H9 (cell line): Measurements from ENCODE around the gene ACVR1C. TPM values are rescaled to one million over a fixed set of nuclear protein-coding genes. Genes with fewer than 3 reads are reported as not detected.

Experiments used
- DNase-seq: peaks from one replicate; pipeline ENCODE4 v3.0.0-alpha.2; 2017
- H2AFZ ChIP-seq: one replicate; pipeline ENCODE4 v1.6.1; 2013; ENCODE audit warnings: mild to moderate bottlenecking, low read length, control low read depth, moderate library complexity
- H2AK5ac ChIP-seq: 2 replicates; pipeline ENCODE4 v1.6.1; 2013; ENCODE audit warnings: low read length, control low read depth, mixed read lengths; ENCODE audit not compliant: insufficient read length
- H2BK120ac ChIP-seq: one replicate; pipeline ENCODE4 v1.6.1; 2013; ENCODE audit warnings: low read depth, mild to moderate bottlenecking, low read length, control low read depth, inconsistent platforms; ENCODE audit not compliant: poor library complexity, severe bottlenecking
- H2BK12ac ChIP-seq: 2 replicates; pipeline ENCODE4 v1.6.1; 2013; ENCODE audit warnings: low read length, control low read depth, mixed read lengths, low read depth; ENCODE audit not compliant: insufficient read length
- H2BK15ac ChIP-seq: 2 replicates; pipeline ENCODE4 v1.6.1; 2013; ENCODE audit warnings: low read depth, low read length, control low read depth
- H2BK20ac ChIP-seq: one replicate; pipeline ENCODE4 v1.6.1; 2013; ENCODE audit warnings: low read depth, mild to moderate bottlenecking, low read length, control low read depth, inconsistent platforms; ENCODE audit not compliant: poor library complexity, severe bottlenecking
- H2BK5ac ChIP-seq: 2 replicates; pipeline ENCODE4 v1.6.1; 2013; ENCODE audit warnings: low read length, control low read depth, mixed read lengths; ENCODE audit not compliant: insufficient read length
- H3K14ac ChIP-seq: 2 replicates; pipeline ENCODE4 v1.6.1; 2013; ENCODE audit warnings: low read length, control low read depth; ENCODE audit not compliant: insufficient read depth
- H3K18ac ChIP-seq: 2 replicates; pipeline ENCODE4 v1.6.1; 2013; ENCODE audit warnings: low read depth, mild to moderate bottlenecking, mixed read lengths, low read length, control low read depth; ENCODE audit not compliant: insufficient read length
- H3K23ac ChIP-seq: 2 replicates; pipeline ENCODE4 v1.6.1; 2013; ENCODE audit warnings: low read length, control low read depth, mixed read lengths, low read depth; ENCODE audit not compliant: insufficient read length
- H3K23me2 ChIP-seq: 2 replicates; pipeline ENCODE4 v1.6.1; 2013; ENCODE audit warnings: low read depth, mild to moderate bottlenecking, mixed read lengths, low read length, control low read depth; ENCODE audit not compliant: insufficient read length, poor library complexity, severe bottlenecking
- H3K27ac ChIP-seq: 2 replicates; pipeline ENCODE4 v1.5.1; 2013; ENCODE audit warnings: low read length, control low read depth, mixed read lengths, low read depth; ENCODE audit not compliant: insufficient read length
- H3K27me3 ChIP-seq: 2 replicates; pipeline ENCODE4 v1.6.1; 2013; ENCODE audit warnings: low read length, control low read depth, inconsistent platforms; ENCODE audit not compliant: insufficient read depth
- H3K4ac ChIP-seq: 2 replicates; pipeline ENCODE4 v1.6.1; 2013; ENCODE audit warnings: low read depth, mild to moderate bottlenecking, control low read depth, inconsistent platforms, low read length, moderate library complexity
- H3K4me1 ChIP-seq: 2 replicates; pipeline ENCODE4 v1.6.1; 2013; ENCODE audit warnings: low read length, control low read depth, inconsistent platforms; ENCODE audit not compliant: insufficient read depth
- H3K4me2 ChIP-seq: 2 replicates; pipeline ENCODE4 v1.6.1; 2013; ENCODE audit warnings: low read length, control low read depth, mixed read lengths; ENCODE audit not compliant: insufficient read length, insufficient read depth
- H3K56ac ChIP-seq: 2 replicates; pipeline ENCODE4 v1.6.1; 2013; ENCODE audit warnings: low read depth, mild to moderate bottlenecking, mixed read lengths, low read length, control low read depth; ENCODE audit not compliant: insufficient read length
- H3K79me1 ChIP-seq: 2 replicates; pipeline ENCODE4 v1.6.1; 2013; ENCODE audit warnings: low read depth, mild to moderate bottlenecking, moderate library complexity, low read length, control low read depth, inconsistent platforms; ENCODE audit not compliant: insufficient read depth, poor library complexity, severe bottlenecking
- H3K79me2 ChIP-seq: 2 replicates; pipeline ENCODE4 v1.6.1; 2013; ENCODE audit warnings: low read length, control low read depth, inconsistent platforms; ENCODE audit not compliant: insufficient read depth
- H3K9ac ChIP-seq: 2 replicates; pipeline ENCODE4 v1.6.1; 2013; ENCODE audit warnings: low read length, control low read depth, mixed read lengths; ENCODE audit not compliant: insufficient read length; ENCODE audit errors: extremely low read depth
- H3K9me3 ChIP-seq: one replicate; pipeline ENCODE4 v1.6.1; 2013; ENCODE audit warnings: low read depth, low read length, inconsistent platforms; ENCODE audit not compliant: control insufficient read depth
- H3T11ph ChIP-seq: one replicate; pipeline ENCODE4 v1.6.1; 2013; ENCODE audit warnings: mild to moderate bottlenecking, low read length, control low read depth, inconsistent platforms
- H4K20me1 ChIP-seq: one replicate; pipeline ENCODE4 v1.6.1; 2013; ENCODE audit not compliant: control insufficient read depth, insufficient read length, insufficient read depth
- H4K5ac ChIP-seq: 2 replicates; pipeline ENCODE4 v1.6.1; 2013; ENCODE audit warnings: low read depth, mild to moderate bottlenecking, mixed read lengths, low read length, control low read depth; ENCODE audit not compliant: insufficient read length
- H4K8ac ChIP-seq: replicated peaks from 2 replicates; pipeline ENCODE4 v1.6.1; 2013; ENCODE audit warnings: low read length, control low read depth, mixed read lengths, low read depth; ENCODE audit not compliant: insufficient read length
- H4K91ac ChIP-seq: 2 replicates; pipeline ENCODE4 v1.6.1; 2013; ENCODE audit warnings: low read depth, mild to moderate bottlenecking, moderate library complexity, mixed read lengths, low read length, control low read depth; ENCODE audit not compliant: insufficient read length
- H3K27ac Mint-ChIP-seq, 3 experiments: 2 replicates in 2 of 3; 3 replicates in 1 of 3; pipeline ENCODE4 v1.8.0; 2020 to 2021; ENCODE audit warnings: mixed read lengths in 3 of 3, mild to moderate bottlenecking in 1 of 3, moderate library complexity in 1 of 3
- H3K27me3 Mint-ChIP-seq: 2 replicates; pipeline ENCODE4 v1.8.0; 2021; ENCODE audit warnings: low read depth, mild to moderate bottlenecking, moderate library complexity, mixed read lengths
- H3K36me3 Mint-ChIP-seq, 3 experiments: 2 replicates in 2 of 3; 3 replicates in 1 of 3; pipeline ENCODE4 v1.8.0; 2020 to 2021; ENCODE audit warnings: low read depth in 3 of 3, mixed read lengths in 3 of 3; ENCODE audit not compliant: insufficient read depth in 1 of 3
- H3K4me1 Mint-ChIP-seq, 2 experiments: 2 replicates each; pipeline ENCODE4 v1.8.0; 2020; ENCODE audit warnings: mixed read lengths in 2 of 2
- H3K4me3 Mint-ChIP-seq, 2 experiments: 2 replicates in 1 of 2; 3 replicates in 1 of 2; pipeline ENCODE4 v1.8.0; 2020 to 2021; ENCODE audit warnings: mild to moderate bottlenecking in 2 of 2, mixed read lengths in 2 of 2, moderate library complexity in 1 of 2
- H3K9me3 Mint-ChIP-seq, 2 experiments: 2 replicates in 1 of 2; 3 replicates in 1 of 2; pipeline ENCODE4 v1.8.0; 2020; ENCODE audit warnings: mild to moderate bottlenecking in 2 of 2, mixed read lengths in 2 of 2, moderate library complexity in 1 of 2
- CTCF ChIP-seq: fragments of 200-600 bp; sonication (generic); conservative IDR thresholded peaks from 3 replicates; pipeline ENCODE4 v1.8.0; 2021; ENCODE audit warnings: antibody characterized with exemption, mild to moderate bottlenecking
- WGBS: extraction: QIAGEN DNeasy Blood & Tissue Kit; methylation state at CpG from one replicate; pipeline ENCODE4 v1.1.7; 2013; ENCODE audit warnings: missing lambda C conversion rate, low lambda C conversion rate, mixed read lengths; ENCODE audit not compliant: insufficient read length; ENCODE audit errors: extremely low coverage; 5-methylcytosine and 5-hydroxymethylcytosine counted together
- total RNA-seq: library from RNA; stranded (reverse); gene quantifications from 2 replicates; pipeline ENCODE4 v1.2.1, GENCODE V29; 2021

The ACVR1C gene
- total RNA-seq, 1 experiment from 2014 or later: 0.81 TPM

GRCh38 chr2:157559061-157559460 is 69.6 kb downstream of the ACVR1C start:
- no peak overlapping the region for H3K23ac ChIP-seq
- no peaks in the 10 kb centered on the region for H3K23me2 ChIP-seq
- H2BK120ac ChIP-seq: no peak overlapping the region
- H4K20me1 ChIP-seq: no peaks in the 10 kb centered on the region
- WGBS: no CpG with 5 or more reads among the region's 3 CpGs
- Mint-ChIP-seq H3K9me3 (peaks cover 10 to 13% of the 10 kb centered on the region in 2 experiments; a peak in 4 of 5 replicates), H3K27me3 (no peaks in the 10 kb centered on the region), H3K27ac (peak overlapping the region in 2 of 3 experiments; percentile 91 to 97; a peak in 1 of 7 replicates), H3K4me1 (peaks cover 20 to 38% of the 10 kb centered on the region in 2 experiments), H3K4me3 (no peak overlapping the region), H3K36me3 (peaks cover 5 to 14% (median 5%) of the 10 kb centered on the region in 3 experiments; a peak in 5 of 7 replicates)
- no peaks in the 10 kb centered on the region for H3K79me2 ChIP-seq
- no peaks in the 10 kb centered on the region for H3K27me3 ChIP-seq
- H3T11ph ChIP-seq: no peak overlapping the region
- H2BK5ac ChIP-seq: no peak overlapping the region
- H3K79me1 ChIP-seq: no peaks in the 10 kb centered on the region
- no peak overlapping the region for H3K27ac ChIP-seq
- no peaks in the 10 kb centered on the region for H3K9me3 ChIP-seq
- H4K91ac ChIP-seq: no peak overlapping the region
- H3K14ac ChIP-seq: no peak overlapping the region
- no peak overlapping the region for H2BK15ac ChIP-seq
- DNase-seq: no peak
- H2AK5ac ChIP-seq: no peak overlapping the region
- H3K18ac ChIP-seq: no peak overlapping the region
- H4K5ac ChIP-seq: no peak overlapping the region
- no peak overlapping the region for H3K4ac ChIP-seq
- no peak overlapping the region for H3K56ac ChIP-seq
- H3K9ac ChIP-seq: no peak overlapping the region
- H2BK12ac ChIP-seq: no peak overlapping the region
- no peak for TF ChIP-seq CTCF
- H3K4me2 ChIP-seq: no peak overlapping the region
- no peak overlapping the region for H4K8ac ChIP-seq
- peaks cover 3% of the 10 kb centered on the region; the same call in 1 of the 2 replicates for H3K4me1 ChIP-seq
- no peak overlapping the region for H2BK20ac ChIP-seq
- no peak overlapping the region for H2AFZ ChIP-seq
